IPS-NIHi7 (cell line): ENCODE results near the gene MTRF1.
A peak's percentile ranks its signal among the peaks of the same experiment; 100 is the strongest.

Source experiments
- DNase-seq: peaks from one replicate; pipeline ENCODE4 v3.0.0; 2012; ENCODE audit warnings: mixed read lengths; ENCODE audit errors: extremely low spot score

The MTRF1 gene

GRCh38 chr13:41263261-41263971 is at the start of gene MTRF1:
Gene MTRF1 (minus strand): TSS chr13:41263576. CDS start chr13:41260907, 2,669 bp downstream.
- DNase-seq, result peak; percentile 90

GRCh38 chr13:41313117-41313516 is 49.7 kb upstream of the MTRF1 start:
- DNase-seq, result no peak

GRCh38 chr13:41312176-41312500 is 48.8 kb upstream of the MTRF1 start:
- no peak for DNase-seq

- peak; percentile 43 for DNase-seq
Measured at GRCh38 chr13:41311406-41312175, 48.2 kb upstream of the MTRF1 start.

GRCh38 chr13:41310963-41311405 is 47.6 kb upstream of the MTRF1 start, which contains the start of gene NAA16:
Gene NAA16 (plus strand): TSS chr13:41311267. CDS start chr13:41311529, 262 bp downstream.
- peak; percentile 99 for DNase-seq

- DNase-seq, result no peak
Measured at GRCh38 chr13:41307884-41308640, 44.7 kb upstream of the MTRF1 start.

- no peak for DNase-seq
Measured at GRCh38 chr13:41306271-41307145, 43.1 kb upstream of the MTRF1 start.

GRCh38 chr13:41304551-41304950 is 41.2 kb upstream of the MTRF1 start:
- no peak for DNase-seq

- DNase-seq, result no peak
Measured at GRCh38 chr13:41302743-41303142, 39.4 kb upstream of the MTRF1 start.

GRCh38 chr13:41299316-41300094 is 36.1 kb upstream of the MTRF1 start:
- DNase-seq, result no peak

- no peak for DNase-seq
Measured at GRCh38 chr13:41296879-41297646, 33.7 kb upstream of the MTRF1 start.

- no peak for DNase-seq
Measured at GRCh38 chr13:41295973-41296372, 32.6 kb upstream of the MTRF1 start.

GRCh38 chr13:41294914-41295313 is 31.5 kb upstream of the MTRF1 start:
- no peak for DNase-seq

GRCh38 chr13:41293272-41293671 is 29.9 kb upstream of the MTRF1 start:
- no peak for DNase-seq

- DNase-seq, result no peak
Measured at GRCh38 chr13:41291246-41291645, 27.9 kb upstream of the MTRF1 start.

- DNase-seq, result no peak
Measured at GRCh38 chr13:41289463-41289881, 26.1 kb upstream of the MTRF1 start.

GRCh38 chr13:41286370-41286769 is 23.0 kb upstream of the MTRF1 start:
- DNase-seq, result no peak

GRCh38 chr13:41284512-41285288 is 21.3 kb upstream of the MTRF1 start:
- no peak for DNase-seq

- no peak for DNase-seq
Measured at GRCh38 chr13:41282129-41282571, 18.8 kb upstream of the MTRF1 start.
